Fibroblast of skin of back (primary cell): ENCODE data around the gene DIDO1.

Experiments used
- DNase-seq: peaks from one replicate; pipeline ENCODE4 v3.0.0-alpha.2; 2013

Gene DIDO1

DNA sequence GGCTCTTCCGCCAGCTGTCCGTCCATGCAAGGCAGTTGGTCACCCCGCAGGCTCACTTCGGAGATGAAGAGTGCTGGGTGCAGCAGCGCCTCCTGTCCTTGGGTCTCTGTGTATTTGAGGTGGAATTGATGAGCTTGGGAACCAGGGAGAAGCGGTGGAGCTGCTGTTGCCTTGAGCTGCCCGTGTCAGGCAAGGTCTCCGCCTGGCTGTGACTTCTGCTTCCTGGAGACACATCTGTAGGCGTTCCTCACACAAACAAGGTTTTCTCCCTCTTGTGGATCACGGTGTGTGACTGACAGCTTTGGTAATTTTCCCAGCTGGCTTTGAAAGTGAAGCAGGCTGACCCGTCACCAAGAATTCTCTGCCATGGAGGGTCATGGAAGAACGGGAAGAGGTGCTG is 23.7 kb upstream of the DIDO1 start:
- DNase-seq = no peak

GRCh38 chr20:62949153-62949821 is 23.0 kb upstream of the DIDO1 start:
- no peak for DNase-seq

- DNase-seq = no peak
Measured at GRCh38 chr20:62947532-62948300, 21.4 kb upstream of the DIDO1 start.

- DNase-seq = no peak
Measured at GRCh38 chr20:62946918-62947317, 20.6 kb upstream of the DIDO1 start.

- no peak for DNase-seq
Measured at GRCh38 chr20:62945771-62946339, 19.6 kb upstream of the DIDO1 start.

DNA sequence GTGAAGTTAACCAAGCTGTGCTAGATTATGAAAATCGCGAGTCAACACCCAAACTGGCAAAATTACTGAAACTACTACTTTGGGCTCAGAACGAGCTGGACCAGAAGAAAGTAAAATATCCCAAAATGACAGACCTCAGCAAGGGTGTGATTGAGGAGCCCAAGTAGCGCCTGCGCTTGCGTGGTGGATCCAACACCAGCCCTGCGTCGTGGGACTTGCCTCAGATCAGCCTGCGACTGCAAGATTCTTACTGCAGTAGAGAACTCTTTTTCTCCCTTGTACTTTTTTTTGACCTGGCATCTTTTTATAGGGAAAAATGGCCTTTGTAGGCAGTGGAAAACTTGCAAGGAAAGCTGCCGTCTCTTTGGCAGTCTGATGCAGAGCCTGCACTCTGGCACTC is 18.4 kb upstream of the DIDO1 start:
- no peak for DNase-seq

DNA sequence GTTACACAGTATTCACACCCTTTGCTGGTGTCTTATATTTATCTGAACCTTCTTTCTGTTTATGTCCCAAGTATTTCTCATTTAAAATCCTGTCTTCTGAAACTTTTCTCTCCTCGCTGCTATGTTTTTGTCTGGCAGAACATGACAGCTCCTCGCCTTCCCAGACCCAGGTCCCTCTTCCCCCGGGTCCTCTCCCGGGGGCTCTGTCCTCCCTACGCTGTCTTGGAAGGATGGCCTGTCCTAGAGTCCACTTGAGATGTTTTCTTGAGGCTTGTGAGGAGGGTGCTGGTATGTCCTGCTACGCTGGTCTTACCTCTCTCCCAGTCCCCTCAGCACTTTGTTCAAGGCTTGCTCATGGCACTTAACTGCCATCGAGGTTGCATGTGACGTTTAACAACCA is 17.9 kb upstream of the DIDO1 start:
- DNase-seq = no peak

DNA sequence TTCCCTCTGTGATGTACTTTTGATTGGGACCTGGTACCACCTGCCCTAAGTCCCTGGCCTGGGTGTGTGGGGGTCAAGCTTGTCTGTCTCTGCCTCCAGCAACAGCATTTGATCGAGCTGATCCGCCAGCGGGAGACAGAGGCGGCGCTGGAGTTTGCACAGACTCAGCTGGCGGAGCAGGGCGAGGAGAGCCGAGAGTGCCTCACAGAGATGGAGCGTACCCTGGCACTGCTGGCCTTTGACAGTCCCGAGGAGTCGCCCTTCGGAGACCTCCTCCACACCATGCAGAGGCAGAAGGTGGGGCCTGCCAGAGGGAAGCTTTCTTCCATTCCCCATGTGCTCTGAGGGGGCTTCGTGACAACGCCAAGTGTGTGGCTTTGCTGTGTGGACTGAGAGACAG is 17.1 kb upstream of the DIDO1 start:
- DNase-seq = no peak

DNA sequence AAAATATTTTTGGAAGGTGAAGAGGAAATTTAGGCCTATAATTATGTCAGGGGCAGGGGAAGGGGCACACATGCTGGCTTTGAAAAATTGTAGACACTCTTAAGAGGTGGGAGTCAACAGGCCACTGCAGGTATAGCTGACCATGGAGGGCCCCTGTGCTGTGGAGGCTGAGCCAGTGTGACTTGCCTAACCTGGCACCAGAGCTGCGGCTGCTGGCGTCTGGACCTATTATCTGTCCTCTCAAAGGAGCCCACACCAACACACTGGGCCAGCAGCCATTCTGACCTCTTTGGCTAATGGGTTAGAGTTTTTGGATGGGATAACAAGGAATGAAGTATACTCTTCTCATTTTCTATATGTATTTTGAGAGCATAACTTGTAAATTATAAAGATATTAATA is 16.2 kb upstream of the DIDO1 start:
- no peak for DNase-seq

- DNase-seq = no peak
Measured at GRCh38 chr20:62941792-62942191, 15.5 kb upstream of the DIDO1 start.

GRCh38 chr20:62940875-62941274 is 14.6 kb upstream of the DIDO1 start:
- DNase-seq = no peak

DNA sequence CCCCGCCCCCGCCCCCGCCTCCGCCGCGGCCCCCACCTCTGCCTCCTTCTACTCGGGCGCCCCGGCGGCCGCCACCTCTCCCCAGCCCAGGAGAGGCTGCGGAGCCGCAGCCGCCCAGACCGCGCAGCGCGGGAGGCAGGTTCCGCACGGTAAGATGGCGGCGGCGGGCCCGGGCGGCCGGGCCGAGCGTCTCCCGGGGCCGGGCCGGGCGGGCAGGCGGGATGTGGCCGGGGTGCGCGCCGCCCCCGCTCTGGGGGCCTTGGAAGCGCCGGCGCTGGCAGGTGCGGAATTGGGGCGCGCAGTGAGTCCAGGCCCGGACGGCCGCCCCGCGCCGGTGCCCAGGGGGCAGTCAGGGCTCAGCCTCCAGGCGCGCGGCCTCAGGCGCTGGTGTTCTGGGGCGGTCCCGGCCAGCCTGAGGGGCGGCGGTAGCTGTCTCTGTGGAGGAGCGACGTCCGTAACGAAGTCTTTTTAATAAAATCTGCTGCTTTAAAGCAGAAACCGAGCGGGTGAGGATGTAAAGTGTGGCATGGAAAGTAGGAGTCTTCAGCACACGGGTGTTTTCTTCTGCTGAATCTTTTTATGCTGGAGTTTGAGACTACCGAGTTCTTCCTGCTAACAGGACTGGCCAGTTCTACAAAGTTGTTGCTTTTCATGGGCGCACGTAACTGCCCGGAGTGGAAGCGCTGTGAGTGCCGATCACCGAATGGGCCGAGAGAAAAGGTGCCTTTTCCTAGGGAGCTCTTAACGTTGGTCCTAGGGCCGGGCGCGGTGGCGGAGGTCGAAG is 12.0 kb upstream of the DIDO1 start, which contains the start of gene GID8:
TSS of gene GID8 (plus strand) at position 43 of the 784 bp plus-strand sequence. CDS start 3,356 bp downstream, outside the sequence.
- peak; percentile 49 for DNase-seq

GRCh38 chr20:62937268-62938104 is 11.2 kb upstream of the DIDO1 start:
- peak; percentile 94 for DNase-seq

DNA sequence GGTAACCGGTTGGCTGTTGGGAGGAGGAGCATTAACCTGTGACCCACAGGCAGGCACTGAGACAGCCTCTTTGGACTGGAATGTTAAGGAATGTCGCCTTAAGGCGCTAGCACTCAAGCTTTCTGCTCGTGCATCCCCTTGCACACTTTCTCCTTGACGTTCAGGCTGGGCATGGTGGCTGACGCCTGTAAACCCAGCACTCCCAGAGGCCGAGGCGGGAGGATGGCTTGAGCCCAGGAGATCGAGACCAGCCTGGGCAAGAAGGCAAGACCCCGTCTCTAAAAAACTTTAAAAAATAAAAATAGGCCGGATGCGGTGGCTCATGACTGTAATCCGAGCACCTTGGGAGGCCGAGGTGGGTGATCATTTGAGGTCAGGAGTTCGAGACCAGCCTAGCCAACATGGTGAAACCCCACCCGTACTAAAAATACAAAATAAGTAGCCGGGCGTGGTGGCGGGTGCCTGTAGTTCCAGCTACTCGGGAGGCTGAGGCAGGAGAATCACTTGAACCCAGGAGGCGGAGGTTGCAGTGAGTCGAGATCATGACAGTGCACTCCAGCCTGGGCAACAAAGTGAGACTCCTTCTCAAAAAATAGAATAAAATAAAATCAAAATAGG is 9.8 kb upstream of the DIDO1 start:
- DNase-seq = no peak

DNA sequence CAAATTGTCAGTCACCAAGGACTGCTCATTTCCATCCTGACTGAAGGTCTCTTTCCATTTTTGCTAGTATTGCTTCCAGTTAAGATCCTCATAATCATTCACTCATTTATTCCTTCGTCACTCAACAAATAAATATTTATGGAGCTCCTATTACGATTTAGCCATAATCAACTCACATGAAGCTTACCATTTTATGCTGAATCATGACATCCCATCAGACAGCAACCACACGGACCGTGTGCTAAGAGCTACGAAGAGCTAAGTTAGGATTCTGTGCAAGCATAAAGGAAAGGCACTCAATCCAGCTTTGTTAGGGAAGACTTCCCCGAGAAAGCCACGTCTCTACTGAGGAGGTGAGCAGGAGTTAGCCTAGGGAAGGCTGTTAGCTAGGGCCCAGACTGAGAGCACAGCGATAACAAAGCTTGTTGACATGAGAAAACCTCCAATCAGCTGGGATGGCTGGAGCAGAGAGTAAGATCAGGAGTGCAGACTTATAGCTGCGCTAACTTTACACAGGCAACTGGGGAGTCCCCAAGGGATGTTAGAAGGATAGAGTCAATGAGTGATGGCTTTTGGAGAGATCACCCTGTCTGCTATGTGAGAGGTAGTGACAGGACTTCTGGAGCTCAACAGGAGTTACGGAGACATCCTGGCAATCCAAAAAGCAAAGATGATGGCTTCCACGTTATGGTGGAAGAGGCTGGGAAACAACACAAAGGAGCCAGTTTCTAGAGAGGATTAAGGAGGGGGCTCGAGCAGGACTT is 9.1 kb upstream of the DIDO1 start:
- no peak for DNase-seq

GRCh38 chr20:62933966-62934365 is 7.7 kb upstream of the DIDO1 start:
- DNase-seq = no peak

DNA sequence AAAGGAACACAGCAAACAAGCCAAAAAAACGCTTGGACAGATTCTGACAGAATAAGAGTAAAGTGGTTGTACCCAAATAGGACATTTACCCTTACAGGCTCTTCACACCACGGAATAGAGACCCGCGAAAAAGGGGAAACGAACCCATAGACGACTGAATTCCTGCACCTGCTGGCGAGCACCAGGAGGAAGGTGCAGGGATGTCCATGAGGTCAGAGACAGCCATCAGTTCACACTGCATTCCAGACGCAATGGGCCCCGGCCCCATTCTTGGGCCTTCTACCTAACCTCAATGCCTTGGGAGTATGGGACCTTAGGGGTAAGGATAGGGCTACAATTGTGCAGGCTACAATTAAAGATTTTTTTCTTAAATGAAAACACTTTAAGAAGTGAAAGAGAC is 5.2 kb upstream of the DIDO1 start:
- DNase-seq = no peak

DNA sequence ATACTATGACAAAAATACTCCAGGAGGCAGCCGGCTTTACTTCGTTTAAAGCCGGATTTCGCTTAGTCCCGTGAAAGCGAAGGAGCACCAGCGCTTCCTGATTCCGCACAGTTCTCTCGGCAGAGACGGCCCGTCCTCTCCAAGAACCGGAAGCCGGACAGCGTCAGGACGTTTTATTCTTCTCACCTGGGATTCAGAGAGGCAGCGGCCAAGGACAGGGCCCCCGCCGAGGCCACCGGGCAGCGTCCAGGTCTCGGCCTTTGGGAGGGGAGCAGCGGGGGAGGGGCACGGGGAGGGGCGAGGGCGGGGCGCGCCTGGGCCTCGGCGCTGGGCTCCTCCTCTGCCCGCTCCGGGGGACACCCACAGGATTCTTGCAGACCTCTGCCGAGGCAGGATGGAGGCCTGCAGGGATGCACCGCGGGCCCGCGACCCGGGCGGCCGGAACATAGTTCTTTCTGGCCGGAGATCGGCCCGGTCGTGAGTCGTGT is 2.8 kb upstream of the DIDO1 start:
- DNase-seq = peak; percentile 73

- no peak for DNase-seq
Measured at GRCh38 chr20:62928246-62928939, 2.1 kb upstream of the DIDO1 start.

DNA sequence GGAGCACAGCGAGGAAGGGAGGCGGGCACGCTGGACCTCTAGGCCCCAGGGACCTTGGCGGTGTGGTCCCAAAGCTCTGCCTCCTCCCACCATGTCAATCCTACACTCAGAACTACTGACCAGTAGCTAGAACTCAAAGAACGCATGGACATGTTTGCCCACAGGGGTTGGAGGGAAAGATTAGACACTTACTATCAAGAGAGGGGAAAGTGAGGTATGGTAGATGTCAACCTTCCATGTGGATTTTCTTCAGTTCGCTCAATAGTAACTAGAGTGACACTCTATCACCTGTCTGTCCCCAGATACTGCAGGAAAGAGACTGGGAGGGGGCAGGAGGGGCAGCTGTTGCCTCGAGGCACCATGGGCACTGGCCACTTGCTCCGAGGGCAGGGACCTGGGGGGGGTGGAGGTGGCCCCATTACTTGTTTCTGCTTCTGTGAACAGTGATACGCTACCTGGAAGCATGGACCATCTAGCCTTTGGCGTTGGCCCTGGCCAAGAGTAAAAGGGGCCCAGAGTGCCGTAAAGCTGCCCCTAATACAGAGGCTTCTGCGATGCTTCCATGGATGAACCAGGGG is 912 bp upstream of the DIDO1 start:
- DNase-seq = no peak
